IMR-90 (cell line): Measurements from ENCODE around the gene NEDD4L. TPM values are rescaled to one million over a fixed set of nuclear protein-coding genes. Genes with fewer than 3 reads are reported as not detected.

ENCODE experiments used
- ATAC-seq: fragments of 200-7000 bp; cut with Tn5 transposase; 2 replicates; pipeline ENCODE4 v1.9.1; 2020; ENCODE audit warnings: low read depth, mild to moderate bottlenecking, moderate library complexity
- BruUV-seq: library from RNA; stranded (reverse); fragments of 400-500 nt; replicated peaks from 2 replicates; lab custom pipeline; 2021; lab: Mats Ljungman, UMichigan
- CTCF ChIA-PET: fragments of 300-600 bp; formaldehyde crosslinking; extraction: SDS; loops from one replicate; lab custom pipeline; 2021; ENCODE audit warnings: antibody characterized with exemption; lab: Yijun Ruan, JAX
- POLR2A ChIA-PET: fragments of 300-600 bp; sonication (Branson Sonifier 250); formaldehyde crosslinking; loops from one replicate; lab custom pipeline; 2022; ENCODE audit warnings: antibody characterized with exemption; ENCODE audit not compliant: unreplicated experiment; lab: Charles Lee
- DNase-seq: peaks from one replicate; pipeline ENCODE4 v3.0.0; 2013
- H2AFZ ChIP-seq: replicated peaks from 2 replicates; pipeline ENCODE3; 2013; ENCODE audit warnings: low read length, mild to moderate bottlenecking; ENCODE audit not compliant: poor library complexity
- H2AK5ac ChIP-seq: 2 replicates; pipeline ENCODE4 v1.6.1; 2013; ENCODE audit warnings: low read depth, low read length, inconsistent platforms
- H2AK9ac ChIP-seq: replicated peaks from 2 replicates; pipeline ENCODE3; 2013; ENCODE audit warnings: mild to moderate bottlenecking, low read depth, low read length, moderate library complexity; ENCODE audit not compliant: poor library complexity
- H2BK120ac ChIP-seq: 2 replicates; pipeline ENCODE4 v1.6.1; 2013; ENCODE audit warnings: low read depth, low read length, inconsistent platforms
- H2BK15ac ChIP-seq: 3 replicates; pipeline ENCODE4 v1.6.1; 2013; ENCODE audit warnings: low read depth, low read length, inconsistent platforms
- H2BK20ac ChIP-seq: 2 replicates; pipeline ENCODE4 v1.6.1; 2013; ENCODE audit warnings: low read depth, mild to moderate bottlenecking, inconsistent platforms, low read length, moderate library complexity
- H2BK5ac ChIP-seq: 2 replicates; pipeline ENCODE4 v1.6.1; 2013; ENCODE audit warnings: mild to moderate bottlenecking, low read depth, low read length, inconsistent platforms; ENCODE audit not compliant: poor library complexity, severe bottlenecking
- H3K14ac ChIP-seq: replicated peaks from 2 replicates; pipeline ENCODE4 v1.6.1; 2013; ENCODE audit warnings: low read depth, low read length, inconsistent platforms
- H3K18ac ChIP-seq: 2 replicates; pipeline ENCODE4 v1.6.1; 2013; ENCODE audit warnings: low read depth, low read length, control low read depth
- H3K23ac ChIP-seq: 2 replicates; pipeline ENCODE4 v1.6.1; 2013; ENCODE audit warnings: low read depth, low read length, inconsistent platforms
- H3K27ac ChIP-seq: 2 replicates; pipeline ENCODE4 v1.5.1; 2013; ENCODE audit warnings: mild to moderate bottlenecking, control low read depth, low read length; ENCODE audit not compliant: insufficient read depth
- H3K27me3 ChIP-seq: 2 replicates; pipeline ENCODE4 v1.6.1; 2013; ENCODE audit warnings: low read length; ENCODE audit not compliant: control insufficient read depth, insufficient read depth
- H3K36me3 ChIP-seq: 2 replicates; pipeline ENCODE4 v1.6.1; 2013; ENCODE audit warnings: low read length, mixed read lengths; ENCODE audit not compliant: control insufficient read depth, insufficient read depth
- H3K4ac ChIP-seq: 2 replicates; pipeline ENCODE4 v1.6.1; 2013; ENCODE audit warnings: low read depth, low read length, inconsistent platforms
- H3K4me1 ChIP-seq: 2 replicates; pipeline ENCODE4 v1.6.1; 2013; ENCODE audit warnings: low read length, mixed read lengths; ENCODE audit not compliant: control insufficient read depth, insufficient read depth
- H3K4me2 ChIP-seq: 2 replicates; pipeline ENCODE4 v1.6.1; 2013; ENCODE audit warnings: low read depth, mild to moderate bottlenecking, control low read depth, low read length, moderate library complexity
- H3K4me3 ChIP-seq: 2 replicates; pipeline ENCODE4 v1.5.1; 2013; ENCODE audit warnings: low read depth, mild to moderate bottlenecking, control low read depth, low read length, moderate library complexity; ENCODE audit not compliant: insufficient read depth
- H3K56ac ChIP-seq: 2 replicates; pipeline ENCODE4 v1.6.1; 2013; ENCODE audit warnings: low read length, inconsistent platforms; ENCODE audit not compliant: insufficient read depth; ENCODE audit errors: extremely low read depth
- H3K79me1 ChIP-seq, 2 experiments: 2 replicates each; pipeline ENCODE4 v1.6.1; 2013; ENCODE audit warnings: low read length in 2 of 2, inconsistent platforms in 1 of 2, low read depth in 1 of 2
- H3K9ac ChIP-seq: 2 replicates; pipeline ENCODE4 v1.6.1; 2013; ENCODE audit warnings: low read depth, low read length, control low read depth
- H3K9me1 ChIP-seq: 2 replicates; pipeline ENCODE4 v1.6.1; 2013; ENCODE audit warnings: low read length, inconsistent platforms; ENCODE audit not compliant: insufficient read depth
- H3K9me3 ChIP-seq: 2 replicates; pipeline ENCODE4 v1.6.1; 2013; ENCODE audit warnings: low read length; ENCODE audit not compliant: control insufficient read depth, insufficient read depth
- H4K20me1 ChIP-seq: 2 replicates; pipeline ENCODE4 v1.6.1; 2013; ENCODE audit warnings: low read length, inconsistent platforms; ENCODE audit not compliant: insufficient read depth
- H4K5ac ChIP-seq: 2 replicates; pipeline ENCODE4 v1.6.1; 2013; ENCODE audit warnings: mild to moderate bottlenecking, low read depth, low read length, control low read depth
- H4K8ac ChIP-seq, 2 experiments: 2 replicates each; pipeline ENCODE4 v1.6.1; 2013; ENCODE audit warnings: low read depth in 2 of 2, low read length in 2 of 2, control low read depth in 1 of 2, inconsistent platforms in 1 of 2
- H4K91ac ChIP-seq: 2 replicates; pipeline ENCODE4 v1.6.1; 2013; ENCODE audit warnings: low read depth, low read length, inconsistent platforms; ENCODE audit not compliant: insufficient read depth
- NFE2L2 ChIP-seq: fragments of 150-350 bp; IDR thresholded peaks from 2 replicates; pipeline ENCODE4 v1.6.1; 2016; ENCODE audit warnings: low read depth, mild to moderate bottlenecking, low read length
- RCOR1 ChIP-seq: IDR thresholded peaks from 2 replicates; pipeline ENCODE4 v1.6.1; 2012; ENCODE audit warnings: mild to moderate bottlenecking, low read length, improper control_type of control experiment; ENCODE audit not compliant: insufficient replicate concordance
- SMC3 ChIP-seq: fragments of 150-350 bp; IDR thresholded peaks from 2 replicates; pipeline ENCODE4 v1.6.1; 2016; ENCODE audit warnings: low read depth, mild to moderate bottlenecking, antibody characterized with exemption, low read length, moderate library complexity
- WGBS, 2 experiments: methylation state at CpG; one replicate each; pipeline versions ENCODE4 v1.1.5 to v1.1.7; 2013; ENCODE audit warnings: missing lambda C conversion rate in 2 of 2; ENCODE audit not compliant: insufficient read length in 1 of 2; ENCODE audit errors: extremely low coverage in 2 of 2; 5-methylcytosine and 5-hydroxymethylcytosine counted together
- dilution Hi-C: fragments of 300-500 bp; cut with HindIII; formaldehyde crosslinking; loops from one replicate; pipeline ENCODE4 v1.14.3; 2018; ENCODE audit warnings: low sequenced_read_pairs; ENCODE audit not compliant: unreplicated experiment
- in situ Hi-C: fragments of 300-500 bp; cut with MboI; formaldehyde crosslinking; loops from 3 replicates; pipeline ENCODE4 v1.14.3; 2019; ENCODE audit warnings: low sequenced_read_pairs, inconsistent platforms, mixed read lengths
- intact Hi-C: fragments of 100-400 bp; cut with micrococcal nuclease; formaldehyde crosslinking; loops from 2 replicates; pipeline ENCODE4 v1.10.0; 2022
- polyA plus RNA-seq, 3 experiments: library from polyadenylated mRNA; depleted of rRNA; stranded (reverse); fragments of >200 nt; gene quantifications; 2 replicates each; pipeline ENCODE4 v1.2.3, GENCODE V29; 2012; ENCODE audit warnings: low replicate concordance in 1 of 3
- total RNA-seq: library from RNA; depleted of rRNA; stranded (reverse); fragments of >200 nt; gene quantifications from 2 replicates; pipeline ENCODE4 v1.2.3, GENCODE V29; 2012

Gene NEDD4L
- total and polyA plus RNA-seq, 2 of the 4 experiments (the other 2 are of a cell fraction): 10.0 to 10.9 TPM

DNA sequence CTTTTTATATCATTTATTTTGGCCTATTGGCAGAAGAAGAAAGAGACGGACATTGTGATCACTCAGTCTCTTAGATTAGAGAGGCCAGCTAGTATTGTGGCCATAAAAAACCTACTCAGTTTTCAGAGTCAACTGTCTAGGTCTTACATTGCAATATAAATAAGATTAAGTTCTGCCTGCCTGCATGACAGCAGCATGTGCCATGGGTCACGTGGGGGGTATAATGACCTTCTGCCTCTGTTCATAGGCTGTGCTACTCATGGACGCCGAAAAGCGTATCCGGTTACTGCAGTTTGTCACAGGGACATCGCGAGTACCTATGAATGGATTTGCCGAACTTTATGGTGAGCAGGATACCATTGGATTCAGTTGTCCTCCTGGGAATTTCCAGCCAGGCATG, 346.4 kb downstream of the NEDD4L start:
- peaks cover 4% of the 10 kb centered on the region; the same call in 1 of the 2 replicates for H3K4me1 ChIP-seq
- no peak overlapping the region for H3K4me3 ChIP-seq
- H2AK5ac ChIP-seq: no peak overlapping the region
- no peak overlapping the region for H2AK9ac ChIP-seq
- TF ChIP-seq RCOR1 (no peak), SMC3 (no peak), NFE2L2 (no peak)
- CTCF ChIA-PET: no interaction called here
- H2BK15ac ChIP-seq: no peak overlapping the region
- 97% methylated on average over 7 of the region's 9 CpGs; no CpG with 5 or more reads in 1 of the 2 experiments for WGBS, 2 experiments
- no peak overlapping the region for H2BK20ac ChIP-seq
- no peaks in the 10 kb centered on the region for H3K79me1 ChIP-seq
- no peaks in the 10 kb centered on the region for H4K20me1 ChIP-seq
- H3K18ac ChIP-seq: no peak overlapping the region
- peaks cover 10% of the 10 kb centered on the region; the same call in 1 of the 2 replicates for H3K36me3 ChIP-seq
- no peak overlapping the region for H3K27ac ChIP-seq
- no TSS peak for BruUV-seq
- H3K4ac ChIP-seq: no peak overlapping the region
- no peak overlapping the region for H3K9ac ChIP-seq
- H4K5ac ChIP-seq: no peak overlapping the region
- no peak overlapping the region for H3K56ac ChIP-seq
- no peak overlapping the region for H2AFZ ChIP-seq
- H3K14ac ChIP-seq: 0 out of 2 replicates have a peak overlapping the region, but pooled peaks have one; percentile 37
- dilution Hi-C loops: no loop called here
- no peak overlapping the region for H3K4me2 ChIP-seq
- no peak overlapping the region for H2BK120ac ChIP-seq
- H4K8ac ChIP-seq: no peak overlapping the region
- intact Hi-C loops: no loop called here
- in situ Hi-C loops: no loop called here
- ATAC-seq (no peak), DNase-seq (no peak)
- no peaks in the 10 kb centered on the region for H3K27me3 ChIP-seq
- H3K9me1 ChIP-seq: peaks cover 8% of the 10 kb centered on the region
- H2BK5ac ChIP-seq: no peak overlapping the region
- H3K23ac ChIP-seq: no peak overlapping the region
- H4K91ac ChIP-seq: no peak overlapping the region
- no peaks in the 10 kb centered on the region for H3K9me3 ChIP-seq
- POLR2A ChIA-PET: no interaction called here
